ENCODE measurements around the gene KRT28. TPM values are rescaled to one million over a fixed set of nuclear protein-coding genes. Genes with fewer than 3 reads are reported as not detected.

The KRT28 gene
- total RNA-seq, 1 experiment from 2014 or later: not detected

GRCh38 chr17:40827746-40828453 is 28.1 kb upstream of the KRT28 start:
- Histone ChIP-seq H3K4me1 (replicated peaks; ENCODE audit: insufficient read depth) (no peaks in the 10 kb centered on the region), H3K4me3 (no peak overlapping the region), H4K20me1 (ENCODE audit: insufficient read depth) (no peaks in the 10 kb centered on the region), H3K9me2 (ENCODE audit: insufficient read depth) (no peaks in the 10 kb centered on the region), H2AFZ (no peak overlapping the region), H3K27me3 (ENCODE audit: insufficient read depth, low read depth) (no peaks in the 10 kb centered on the region), H3K4me2 (no peak overlapping the region), H3K79me2 (ENCODE audit: low read depth) (peaks cover 10% of the 10 kb centered on the region; the same call in 1 of the 2 replicates), H3K9me3 (ENCODE audit: insufficient read depth, low read depth) (peaks cover 4% of the 10 kb centered on the region; the same call in 1 of the 2 replicates), H3F3A (ENCODE audit: insufficient read depth, low read depth) (no peaks in the 10 kb centered on the region), H3K27ac (no peak overlapping the region), H3K36me3 (ENCODE audit: low read depth) (no peaks in the 10 kb centered on the region)
- no peak for TF ChIP-seq CTCF (conservative IDR thresholded peaks at IDR 0.05)
- TF ChIP-seq EZH2 (IDR thresholded peaks at IDR 0.05; ENCODE audit: low read depth): no peak
- intact Hi-C loops (cut with micrococcal nuclease; ENCODE audit: unreplicated experiment): no loop called here
- BruUV-seq (replicated peaks): no TSS peak
- CTCF ChIA-PET: no interaction called here
- DNase-seq: no peak
- POLR2A ChIA-PET (ENCODE audit: unreplicated experiment): interaction anchor here (0.6 kb wide), 1 partner anchor 702 kb away, joined by 3 read pairs; no protein-coding TSS in a partner anchor

- H3K9me3 ChIP-seq (ENCODE audit: insufficient read depth, low read depth): peaks cover 4% of the 10 kb centered on the region; the same call in 1 of the 2 replicates
- H3F3A ChIP-seq (ENCODE audit: insufficient read depth, low read depth): peaks cover 9% of the 10 kb centered on the region; the same call in 1 of the 2 replicates
- no peaks in the 10 kb centered on the region for H4K20me1 ChIP-seq (ENCODE audit: insufficient read depth)
- no peak overlapping the region for H3K4me3 ChIP-seq
- intact Hi-C loops (cut with micrococcal nuclease; ENCODE audit: unreplicated experiment): no loop called here
- H3K9me2 ChIP-seq (ENCODE audit: insufficient read depth): no peaks in the 10 kb centered on the region
- no peaks in the 10 kb centered on the region for H3K36me3 ChIP-seq (ENCODE audit: low read depth)
- no TSS peak for BruUV-seq (replicated peaks)
- TF ChIP-seq CTCF (conservative IDR thresholded peaks at IDR 0.05): no peak
- TF ChIP-seq EZH2 (IDR thresholded peaks at IDR 0.05; ENCODE audit: low read depth): no peak
- H3K27ac ChIP-seq: no peak overlapping the region
- POLR2A ChIA-PET (ENCODE audit: unreplicated experiment): no interaction called here
- DNase-seq: no peak
- no peaks in the 10 kb centered on the region for H3K27me3 ChIP-seq (ENCODE audit: insufficient read depth, low read depth)
- H2AFZ ChIP-seq: no peak overlapping the region
- CTCF ChIA-PET: no interaction called here
- no peak overlapping the region for H3K4me2 ChIP-seq
- peaks cover 20% of the 10 kb centered on the region for H3K79me2 ChIP-seq (ENCODE audit: low read depth)
- peaks cover 3% of the 10 kb centered on the region; the same call in 1 of the 2 replicates for H3K4me1 ChIP-seq (replicated peaks; ENCODE audit: insufficient read depth)
Observed at GRCh38 chr17:40825599-40825998, 25.8 kb upstream of the KRT28 start.

GRCh38 chr17:40824015-40824832 is 24.5 kb upstream of the KRT28 start:
- Histone ChIP-seq H3K9me3 (ENCODE audit: insufficient read depth, low read depth) (peaks cover 4% of the 10 kb centered on the region; the same call in 1 of the 2 replicates), H3K79me2 (ENCODE audit: low read depth) (peaks cover 34% of the 10 kb centered on the region), H3K27ac (no peak overlapping the region), H3K4me1 (replicated peaks; ENCODE audit: insufficient read depth) (peaks cover 14% of the 10 kb centered on the region), H3K36me3 (ENCODE audit: low read depth) (no peaks in the 10 kb centered on the region), H2AFZ (no peak overlapping the region), H4K20me1 (ENCODE audit: insufficient read depth) (no peaks in the 10 kb centered on the region), H3K4me2 (no peak overlapping the region), H3K4me3 (no peak overlapping the region), H3F3A (ENCODE audit: insufficient read depth, low read depth) (peaks cover 20% of the 10 kb centered on the region), H3K9me2 (ENCODE audit: insufficient read depth) (no peaks in the 10 kb centered on the region), H3K27me3 (ENCODE audit: insufficient read depth, low read depth) (no peaks in the 10 kb centered on the region)
- DNase-seq: no peak
- CTCF ChIA-PET: no interaction called here
- POLR2A ChIA-PET (ENCODE audit: unreplicated experiment): no interaction called here
- intact Hi-C loops (cut with micrococcal nuclease; ENCODE audit: unreplicated experiment): no loop called here
- TF ChIP-seq CTCF (conservative IDR thresholded peaks at IDR 0.05) (no peak), EZH2 (IDR thresholded peaks at IDR 0.05; ENCODE audit: low read depth) (no peak)
- no TSS peak for BruUV-seq (replicated peaks)

Measured in PC-9 (cell line).